HG02884 (cell line): ENCODE measurements around the gene LIMA1.
"Not testable (repeated sequence)": the region's sequence is repeated elsewhere in the genome, so short reads cannot be mapped to it uniquely, and the experiment has no call there.

ENCODE experiments used
- ATAC-seq: cut with Tn5 transposase; IDR thresholded peaks from one replicate; pipeline ENCODE4 v1.9.1; 2021; ENCODE audit warnings: mild to moderate bottlenecking, moderate library complexity; ENCODE audit not compliant: unreplicated experiment

The LIMA1 gene

DNA sequence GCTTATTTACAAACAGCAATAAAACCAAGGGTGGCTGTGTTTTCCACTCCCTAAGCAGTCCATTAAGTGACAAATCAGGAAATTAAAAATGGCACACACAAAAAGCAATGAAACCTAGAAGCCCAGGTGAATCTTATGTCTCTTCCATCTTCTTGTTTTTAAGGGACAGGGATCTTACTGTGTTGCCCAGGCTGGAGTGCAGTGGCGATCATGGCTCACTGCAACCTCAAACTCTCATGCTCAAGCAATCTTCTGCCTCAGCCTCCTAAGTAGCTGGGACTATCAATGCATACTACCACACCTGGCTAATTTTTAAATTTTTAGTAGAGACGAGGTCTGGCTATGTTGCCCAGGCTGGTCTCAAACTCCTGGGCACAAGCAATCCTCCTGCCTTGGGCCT is 63.8 kb downstream of the LIMA1 start:
- ATAC-seq: no peak

DNA sequence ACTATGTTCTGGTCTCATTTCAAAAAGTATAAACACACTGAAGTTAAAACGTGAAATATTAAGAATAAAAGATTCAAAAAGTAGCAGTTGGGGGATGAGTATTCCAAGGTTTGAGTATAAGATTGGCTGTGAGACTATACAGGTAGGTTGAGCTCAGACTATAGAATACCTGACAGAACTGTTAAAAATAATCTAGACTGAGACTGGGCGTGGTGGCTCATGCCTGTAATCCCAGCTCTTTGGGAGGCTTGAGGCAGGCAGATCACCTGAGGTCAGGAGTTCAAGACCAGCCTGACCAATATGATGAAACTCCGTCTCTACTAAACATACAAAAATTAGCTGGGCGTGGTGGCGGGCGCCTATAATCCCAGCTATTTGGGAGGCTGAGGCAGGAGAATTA is 64.3 kb downstream of the LIMA1 start:
- not testable (repeated sequence) for ATAC-seq

DNA sequence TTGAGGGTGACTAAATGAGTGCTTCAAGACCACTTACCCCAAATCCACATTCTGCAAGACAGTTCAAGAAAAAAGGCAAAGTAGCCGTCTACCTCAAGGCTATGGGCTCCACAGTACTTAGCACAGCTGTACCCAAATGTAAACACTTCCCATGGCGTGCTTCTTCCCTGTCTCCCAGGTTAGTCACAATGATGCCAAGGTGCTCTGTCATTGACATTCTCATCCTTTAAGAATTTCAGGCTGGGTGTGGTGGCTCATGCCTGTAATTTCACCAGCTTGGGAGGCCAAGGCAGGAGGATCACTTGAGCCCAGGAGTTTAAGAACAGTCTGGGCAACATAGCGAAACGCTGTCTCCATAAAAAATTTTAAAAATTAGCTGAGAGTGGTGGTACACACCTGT is 64.9 kb downstream of the LIMA1 start:
- no peak for ATAC-seq

DNA sequence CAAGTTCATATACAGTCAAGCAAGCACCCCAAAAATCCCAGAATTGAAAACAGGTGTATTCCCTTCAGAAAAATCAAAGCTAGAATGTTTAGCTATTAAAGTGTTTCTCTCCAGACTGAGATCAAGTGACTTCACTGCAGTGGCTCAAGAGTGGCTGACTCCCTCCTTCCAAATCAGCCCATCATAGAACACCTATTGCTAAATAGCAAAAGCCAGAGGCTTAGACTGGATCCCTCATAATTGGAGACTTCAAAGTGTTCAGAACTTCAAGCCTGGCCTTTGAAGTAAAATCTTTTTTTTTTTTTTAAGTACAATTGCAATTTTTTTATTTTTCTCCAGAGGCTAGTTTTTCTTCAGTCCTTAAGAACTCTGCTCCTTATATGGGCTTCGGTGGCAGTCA is 66.1 kb downstream of the LIMA1 start:
- no peak for ATAC-seq

DNA sequence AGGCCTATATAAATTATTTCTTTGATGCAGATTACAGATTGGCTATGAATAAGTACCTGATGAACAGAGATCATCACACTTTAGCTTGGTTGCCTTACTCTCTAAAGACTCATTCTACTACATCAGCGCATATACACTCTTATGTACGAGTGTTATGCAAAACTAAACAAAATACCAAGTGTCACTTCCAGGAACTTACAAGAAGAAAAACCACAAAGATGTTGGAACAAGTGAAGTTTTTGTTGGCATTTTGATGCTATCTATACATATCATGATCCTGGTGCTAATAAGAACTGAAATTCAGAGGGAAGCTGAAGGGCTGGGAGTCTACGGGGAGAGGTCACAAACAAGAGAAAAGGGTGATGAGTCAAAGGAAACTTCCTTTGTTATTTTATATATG is 68.3 kb downstream of the LIMA1 start:
- no peak for ATAC-seq

DNA sequence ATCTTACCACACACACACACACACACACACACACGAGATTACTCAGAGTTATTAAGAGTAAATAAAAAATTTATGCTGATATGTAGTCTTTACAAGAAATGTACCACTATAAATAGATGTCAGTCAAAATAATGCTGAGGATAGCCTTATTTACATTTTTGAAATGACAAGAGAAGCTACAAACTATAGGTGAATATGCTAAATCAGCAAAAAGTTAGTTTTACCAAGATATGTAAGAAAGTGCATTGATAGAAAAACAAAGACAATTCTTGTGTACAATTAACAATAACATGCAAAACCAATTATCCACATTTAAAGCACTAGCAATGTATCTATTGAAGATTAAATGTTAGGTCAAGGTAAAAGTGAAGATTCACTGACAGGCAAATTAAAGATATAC is 69.3 kb downstream of the LIMA1 start:
- ATAC-seq: no peak

DNA sequence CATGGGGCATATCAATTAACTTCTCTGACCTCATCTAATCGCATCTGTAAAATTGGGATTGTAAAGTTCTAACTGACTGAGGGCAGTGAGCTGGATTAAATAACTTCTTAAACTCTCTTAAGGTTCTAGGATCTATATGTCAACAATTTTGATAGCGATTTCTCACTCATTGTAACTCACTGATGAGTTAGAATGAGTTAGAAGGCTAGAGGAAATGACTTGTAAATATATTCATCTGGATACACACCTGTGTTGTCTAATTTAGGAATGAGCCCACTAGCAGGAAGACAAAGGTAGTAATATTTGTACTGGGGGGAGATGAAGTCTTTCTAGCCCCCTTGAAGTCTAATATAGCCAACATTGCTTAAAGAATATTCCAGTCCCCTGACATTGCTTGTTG is 69.9 kb downstream of the LIMA1 start:
- ATAC-seq: no peak

DNA sequence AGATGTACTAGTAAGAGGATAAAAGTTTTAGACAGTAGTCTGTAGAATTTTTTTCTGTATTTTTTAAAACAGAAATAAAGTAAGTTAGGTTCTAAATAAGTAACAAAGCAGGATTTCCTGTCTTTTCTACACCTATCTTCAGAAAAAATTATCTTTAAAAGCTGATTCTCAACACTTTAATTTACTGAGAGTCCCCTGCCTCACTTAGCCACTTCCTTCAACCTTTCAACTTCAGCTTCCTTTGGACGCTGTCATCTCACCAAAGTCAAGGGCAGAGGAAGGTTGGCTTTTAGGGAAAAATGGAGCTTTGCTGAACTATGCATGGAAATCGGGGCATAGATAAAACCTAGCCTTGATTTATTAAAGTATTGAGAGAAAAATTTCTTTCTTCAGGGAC is 71.3 kb downstream of the LIMA1 start:
- ATAC-seq: no peak

DNA sequence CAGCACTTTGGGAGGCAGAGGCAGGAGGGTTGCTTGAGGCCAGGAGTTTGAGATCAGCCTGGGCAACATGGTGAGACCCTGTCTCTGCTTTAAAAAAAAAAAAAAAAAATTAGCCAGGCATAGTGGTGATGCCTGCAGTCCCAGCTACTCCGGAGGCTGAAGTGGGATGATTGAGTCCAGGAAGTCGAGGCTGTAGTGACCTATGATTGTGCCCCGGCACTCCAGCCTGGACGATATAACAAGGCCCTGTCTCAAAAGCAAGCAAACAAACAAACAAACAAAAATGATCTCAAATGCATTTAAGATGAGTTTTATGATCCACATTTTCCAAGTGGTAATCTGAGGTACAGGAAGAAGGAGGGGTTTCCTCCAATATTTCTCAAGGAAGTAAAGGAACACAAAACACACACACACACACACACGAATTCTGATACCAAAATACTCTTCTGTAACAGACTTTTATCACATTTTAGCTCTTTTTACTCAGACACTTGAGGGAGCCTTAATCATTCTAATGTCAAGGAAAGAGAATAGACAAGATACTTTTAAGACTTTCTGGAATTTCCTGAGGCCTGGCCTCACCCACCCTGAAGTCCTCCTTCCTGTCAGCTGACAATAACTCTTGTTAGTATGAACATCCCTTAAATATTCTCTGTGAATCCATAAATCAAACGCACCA is 71.8 kb downstream of the LIMA1 start:
- no peak for ATAC-seq

DNA sequence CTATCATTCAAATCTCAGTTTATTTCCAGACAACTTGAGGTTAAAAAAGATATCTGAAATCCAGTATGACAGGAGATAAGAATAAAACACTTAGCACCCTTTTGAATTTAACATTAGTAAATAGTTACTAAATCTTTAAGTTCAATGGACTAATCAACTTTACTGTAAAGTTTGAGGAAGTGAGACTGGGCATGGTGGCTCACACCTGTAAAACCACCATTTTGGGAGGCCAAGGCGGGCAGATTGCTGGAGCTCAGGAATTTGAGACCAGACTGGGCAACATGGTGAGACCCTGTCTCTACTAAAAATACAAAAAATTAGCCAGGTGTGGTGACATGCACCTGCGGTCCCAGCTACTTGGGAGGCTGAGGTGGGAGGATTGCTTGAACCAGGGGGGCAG is 75.9 kb downstream of the LIMA1 start:
- ATAC-seq: no peak

DNA sequence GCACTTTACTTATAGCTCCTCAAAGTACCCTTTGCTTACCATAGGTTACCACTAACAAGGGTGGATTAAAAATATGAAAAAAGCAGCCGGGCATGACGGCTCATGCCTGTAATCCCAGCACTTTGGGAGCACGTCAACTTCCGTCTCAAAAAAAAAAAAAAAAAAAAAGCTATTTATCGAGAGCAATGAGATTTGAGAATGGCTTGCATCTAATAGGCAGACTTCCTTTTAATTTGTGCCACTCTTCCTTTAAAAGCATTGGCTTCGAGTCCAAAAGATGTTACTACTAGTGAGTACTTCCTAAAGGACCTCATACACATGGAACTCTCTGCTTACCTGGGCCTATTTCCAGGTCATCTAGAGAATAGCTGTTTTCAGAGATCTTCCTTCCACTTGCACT is 77.7 kb downstream of the LIMA1 start:
- no peak for ATAC-seq

DNA sequence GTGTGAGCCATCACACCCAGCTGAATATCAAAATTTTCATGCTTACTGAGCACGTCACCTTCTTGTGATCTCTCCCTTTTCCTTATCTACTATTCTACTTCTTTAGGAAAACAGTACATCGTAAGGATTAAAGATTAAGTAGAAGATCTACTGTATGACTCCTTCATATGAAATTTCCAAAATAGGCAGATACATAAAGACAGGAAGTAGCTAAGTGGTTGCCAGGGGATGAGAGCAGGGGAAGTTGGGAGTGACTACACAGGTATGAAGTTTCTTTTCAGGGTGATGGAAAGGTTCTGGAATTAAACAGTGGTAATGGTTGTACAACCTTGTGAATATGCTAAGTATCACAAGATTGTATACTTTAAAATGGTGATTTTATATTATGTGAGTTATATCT is 79.6 kb downstream of the LIMA1 start:
- no peak for ATAC-seq

DNA sequence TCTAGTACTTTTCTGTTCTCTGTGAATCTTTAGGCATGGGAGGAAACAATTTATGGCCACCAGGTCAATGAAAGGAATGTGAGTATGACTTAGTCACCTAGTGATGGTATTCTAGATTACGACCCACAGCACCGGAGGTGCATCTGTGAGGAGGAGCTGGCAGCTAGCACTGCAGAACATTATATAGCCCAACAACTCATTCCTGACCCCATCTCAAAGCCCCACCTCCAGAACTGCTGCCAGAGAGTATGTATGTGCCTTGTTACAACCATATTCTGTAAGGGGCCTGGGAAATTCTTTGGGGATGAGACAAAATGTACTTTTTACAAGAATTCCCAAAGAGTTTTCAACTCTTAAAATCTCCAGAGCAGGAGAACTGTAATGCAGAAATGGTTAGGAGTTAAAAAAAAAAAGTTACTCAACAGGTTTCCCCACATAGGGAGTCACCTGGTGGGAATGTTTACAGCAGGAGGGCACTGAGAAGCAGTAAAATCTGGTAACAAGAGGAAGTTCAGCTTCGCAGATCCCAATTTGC is 81.3 kb downstream of the LIMA1 start:
- ATAC-seq: no peak

DNA sequence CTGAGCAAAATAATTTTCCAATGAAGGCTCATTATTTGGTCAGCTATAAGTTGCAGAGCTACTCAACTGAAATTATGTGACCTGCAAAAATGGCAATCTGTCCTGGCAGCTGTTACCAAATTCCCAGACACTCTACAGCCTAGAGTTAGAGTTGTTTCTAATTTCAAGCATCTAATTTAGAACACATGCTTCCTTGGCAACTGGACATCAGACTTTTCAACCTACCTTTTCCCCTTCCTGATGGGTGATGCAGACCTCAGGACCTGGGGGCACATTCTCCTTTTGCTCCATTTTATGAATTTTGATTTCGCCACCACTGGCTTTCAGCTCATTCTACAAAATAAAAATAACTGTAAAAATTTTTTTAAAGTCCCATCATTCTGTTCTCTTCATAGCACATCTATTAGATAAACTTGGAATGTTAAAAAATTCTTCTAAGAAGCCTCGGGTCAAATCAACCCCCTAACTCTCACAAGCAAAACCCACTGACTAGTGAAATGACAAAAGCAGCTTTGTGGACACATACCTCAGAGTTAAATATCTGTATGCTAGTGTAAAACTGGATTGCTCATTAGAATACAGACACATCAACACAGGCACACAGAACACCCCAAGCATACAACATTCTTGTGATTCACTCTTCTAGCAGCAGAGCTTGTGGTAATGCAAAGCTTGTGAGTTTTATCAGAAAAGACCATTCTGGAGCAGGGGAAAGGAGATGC is 82.6 kb downstream of the LIMA1 start:
- ATAC-seq: no peak

DNA sequence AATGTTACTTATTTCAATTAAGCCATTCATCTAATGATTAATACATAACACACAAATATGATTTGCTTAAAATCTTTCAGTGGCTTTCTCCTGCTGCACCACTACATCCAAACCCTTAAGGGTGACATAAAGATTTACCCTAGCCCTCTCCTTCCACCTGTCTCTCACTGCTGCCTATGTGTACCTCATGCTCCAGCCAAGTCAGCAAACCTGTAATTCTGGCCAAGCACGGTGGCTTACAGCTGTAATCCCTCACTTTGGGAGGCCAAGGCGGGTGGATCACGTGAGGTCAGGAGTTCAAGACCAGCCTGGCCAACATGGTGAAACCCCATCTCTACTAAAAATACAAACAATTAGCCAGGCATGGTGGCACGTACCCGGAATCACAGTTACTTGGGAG is 84.5 kb downstream of the LIMA1 start:
- ATAC-seq: no peak

DNA sequence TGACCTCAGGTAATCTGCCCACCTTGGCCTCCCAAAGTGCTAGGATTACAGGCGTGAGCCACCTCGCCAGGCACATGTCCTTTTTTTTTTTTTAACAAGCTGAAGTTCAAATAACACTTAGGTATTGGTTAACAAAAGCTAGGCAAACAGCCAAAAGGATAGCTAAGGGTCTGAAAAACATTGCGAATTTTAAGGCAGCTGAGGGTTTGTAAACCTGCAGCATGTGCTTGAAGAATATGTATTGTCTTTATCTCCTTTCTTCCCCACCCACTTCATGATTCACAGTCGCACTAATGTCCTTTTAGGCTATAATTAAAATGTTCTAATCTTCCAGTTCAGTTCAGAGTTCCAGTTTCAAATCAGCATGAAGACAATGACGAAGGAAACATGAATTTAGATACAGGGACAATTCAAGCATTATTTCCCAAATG is 86.0 kb downstream of the LIMA1 start:
- ATAC-seq: no peak

DNA sequence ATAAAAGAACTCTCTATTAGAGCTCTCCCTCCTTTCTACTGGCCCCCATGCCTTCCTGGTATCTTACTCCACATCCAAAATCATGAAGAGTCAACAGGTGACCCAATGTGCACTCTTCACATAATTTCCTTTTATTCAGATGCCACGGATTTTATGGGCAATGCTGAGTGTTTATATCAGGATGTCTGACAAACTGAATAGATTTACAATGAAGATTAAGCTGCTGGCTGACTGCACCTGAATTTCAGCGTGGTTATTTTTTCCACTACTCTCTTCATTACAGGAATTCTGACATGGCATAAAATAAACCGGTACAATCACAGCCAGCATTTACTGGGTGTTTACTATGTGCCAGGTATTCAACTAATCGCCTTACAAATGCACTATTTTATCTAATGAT is 86.8 kb downstream of the LIMA1 start:
- ATAC-seq: no peak

DNA sequence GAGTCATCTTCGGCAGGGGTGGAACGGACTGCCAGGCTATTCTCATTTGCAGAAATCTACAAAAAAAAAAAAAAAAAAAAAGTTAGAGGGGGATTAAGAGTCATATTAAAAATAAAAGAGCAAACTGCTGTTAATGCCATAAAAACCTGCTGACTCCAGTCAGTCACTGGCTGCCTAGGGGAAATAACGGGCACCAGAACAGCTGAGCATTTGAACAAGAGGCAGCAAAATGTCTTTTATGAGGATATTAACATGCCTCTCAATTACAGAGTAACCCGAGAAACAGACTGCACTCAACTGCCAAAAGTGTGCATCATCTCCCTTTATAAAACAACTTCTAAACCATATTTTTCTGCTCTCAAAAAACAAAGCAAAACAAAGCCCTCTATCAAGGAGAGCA is 87.5 kb downstream of the LIMA1 start:
- no peak for ATAC-seq

DNA sequence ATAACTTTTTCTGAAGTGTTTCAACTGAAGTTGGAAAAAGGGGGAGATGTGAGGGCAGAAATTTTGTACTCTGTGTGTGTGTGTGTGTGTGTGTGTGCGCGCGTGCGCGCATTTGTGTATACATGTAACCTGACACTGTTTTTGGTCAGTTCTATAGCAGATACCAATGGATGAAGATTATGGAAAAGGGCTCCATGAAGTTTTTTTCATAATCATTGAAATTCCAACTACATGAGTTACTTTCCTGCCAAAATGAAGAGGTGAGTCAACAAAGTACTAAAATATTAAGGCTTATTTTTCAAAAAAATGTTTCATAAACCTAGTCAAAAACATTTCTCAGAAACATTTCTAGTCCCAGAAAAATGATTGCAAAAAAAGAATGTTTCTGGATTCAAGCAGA is 90.4 kb downstream of the LIMA1 start:
- no peak for ATAC-seq

DNA sequence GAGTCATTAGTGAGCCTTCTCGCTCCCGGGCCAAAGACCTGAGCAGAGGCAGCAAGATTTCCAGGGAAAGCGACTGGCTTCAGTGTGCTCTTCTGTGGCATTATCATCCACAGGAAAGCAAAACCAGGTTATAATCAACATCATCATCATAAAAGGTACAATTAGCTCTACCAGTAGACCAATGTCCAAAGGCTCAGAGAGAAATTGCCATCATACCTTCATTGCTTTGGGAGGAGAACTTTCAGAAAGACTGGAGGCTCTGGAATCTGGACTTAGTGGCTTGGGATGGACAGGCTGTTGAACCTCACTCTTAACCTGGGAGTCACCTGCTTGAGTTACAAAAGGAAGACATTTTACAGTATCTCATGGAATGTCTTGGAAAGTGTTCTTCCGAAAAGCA is 91.1 kb downstream of the LIMA1 start:
- no peak for ATAC-seq

DNA sequence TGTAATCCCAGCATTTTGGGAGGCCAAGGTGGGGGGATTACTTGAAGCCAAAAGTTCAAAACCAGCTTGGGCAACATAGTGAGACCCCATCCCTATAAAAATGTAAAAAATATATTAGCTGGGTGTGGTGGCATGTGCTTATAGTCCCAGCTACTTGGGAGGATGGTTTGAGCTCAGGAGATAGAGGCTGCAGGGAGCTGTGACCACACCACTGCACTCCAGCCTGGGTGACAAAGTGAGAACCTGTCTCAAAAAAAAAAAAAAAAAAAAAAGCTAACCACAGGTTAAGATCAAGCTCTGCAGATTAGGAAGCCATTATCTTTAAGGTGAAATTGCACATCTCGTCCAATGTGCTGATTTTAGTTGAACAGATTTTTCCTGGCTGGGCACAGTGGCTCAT is 92.5 kb downstream of the LIMA1 start:
- no peak for ATAC-seq

DNA sequence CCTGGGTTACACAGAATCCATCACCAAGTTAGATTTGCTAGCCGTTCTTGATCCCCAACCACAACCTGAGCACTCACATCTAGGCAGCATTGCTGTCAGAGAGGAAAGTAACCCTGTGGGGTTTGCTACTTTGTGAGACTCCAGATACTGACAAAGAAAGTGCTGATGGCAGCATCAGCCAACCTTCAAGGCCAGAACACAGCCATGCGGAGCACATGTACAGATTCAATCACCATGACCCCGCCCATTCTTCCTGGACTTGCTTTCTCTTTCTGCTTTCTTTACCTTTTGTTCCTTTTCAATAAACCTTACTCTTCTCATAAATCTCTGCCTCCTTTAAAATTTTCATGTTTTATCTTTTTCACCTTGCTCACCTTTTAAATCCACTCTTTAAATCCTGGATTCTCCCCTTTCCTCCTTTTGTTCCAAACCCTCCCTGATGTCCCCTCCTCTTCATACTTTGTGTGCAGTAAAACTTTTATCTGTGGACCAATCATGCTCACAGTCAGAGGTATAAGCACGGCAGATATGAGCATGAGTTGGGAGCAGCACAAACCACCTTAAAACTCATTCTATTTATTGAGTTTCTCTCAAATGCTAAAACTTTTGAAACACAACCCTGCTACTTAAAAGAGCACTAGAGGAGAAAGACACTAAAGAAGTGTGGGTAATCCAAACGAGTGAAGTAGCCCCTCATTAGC is 94.3 kb downstream of the LIMA1 start:
- ATAC-seq: no peak
